GM12874 (cell line): ENCODE measurements around the gene FSIP1.

Experiments
- TF ChIP-seq, protein P1 (sequence below): IDR thresholded peaks from 2 replicates; pipeline ENCODE4 v1.5.1; 2011; ENCODE audit warnings: low read depth, mild to moderate bottlenecking, control low read depth, low read length, moderate library complexity; ENCODE audit not compliant: insufficient read depth

The FSIP1 gene

DNA sequence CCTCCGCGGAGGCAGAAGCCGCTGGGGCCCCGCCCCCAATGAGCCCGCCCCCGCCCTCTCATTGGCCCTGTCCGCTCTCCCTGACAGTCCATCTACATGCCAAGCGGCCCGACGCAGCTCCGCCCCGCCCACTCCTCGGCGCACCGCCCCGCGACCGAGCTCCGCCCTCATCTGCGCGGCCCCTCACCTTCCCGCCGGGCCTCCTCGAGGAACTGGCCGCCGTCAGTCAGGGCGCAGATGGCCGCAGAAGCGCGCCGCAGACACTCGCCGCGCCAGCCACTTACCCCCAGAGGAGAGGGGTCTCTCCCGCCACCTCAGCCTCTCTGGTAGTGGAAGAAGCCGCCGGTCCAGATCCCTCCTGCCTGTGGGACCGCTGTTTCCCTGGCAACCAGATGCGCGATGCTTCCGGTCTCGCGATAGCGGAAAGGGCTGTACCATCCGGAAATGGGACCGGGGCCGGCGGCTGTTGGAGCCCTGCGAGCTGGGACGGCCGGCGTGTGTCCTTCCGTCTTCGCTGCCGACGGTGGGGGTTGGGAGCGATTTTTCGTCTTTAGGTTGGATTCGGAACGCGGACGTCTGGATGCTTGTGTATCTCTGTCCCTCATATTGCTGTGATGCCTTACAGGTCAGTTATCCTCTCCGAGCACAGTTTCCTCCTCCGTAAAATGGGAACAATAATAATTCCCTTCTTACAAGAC, at the start of gene FSIP1:
TSS of gene FSIP1 (minus strand) at position 401 of the 698 bp plus-strand sequence. CDS start 6,317 bp downstream, outside the sequence.
- TF ChIP-seq, protein P1, sequence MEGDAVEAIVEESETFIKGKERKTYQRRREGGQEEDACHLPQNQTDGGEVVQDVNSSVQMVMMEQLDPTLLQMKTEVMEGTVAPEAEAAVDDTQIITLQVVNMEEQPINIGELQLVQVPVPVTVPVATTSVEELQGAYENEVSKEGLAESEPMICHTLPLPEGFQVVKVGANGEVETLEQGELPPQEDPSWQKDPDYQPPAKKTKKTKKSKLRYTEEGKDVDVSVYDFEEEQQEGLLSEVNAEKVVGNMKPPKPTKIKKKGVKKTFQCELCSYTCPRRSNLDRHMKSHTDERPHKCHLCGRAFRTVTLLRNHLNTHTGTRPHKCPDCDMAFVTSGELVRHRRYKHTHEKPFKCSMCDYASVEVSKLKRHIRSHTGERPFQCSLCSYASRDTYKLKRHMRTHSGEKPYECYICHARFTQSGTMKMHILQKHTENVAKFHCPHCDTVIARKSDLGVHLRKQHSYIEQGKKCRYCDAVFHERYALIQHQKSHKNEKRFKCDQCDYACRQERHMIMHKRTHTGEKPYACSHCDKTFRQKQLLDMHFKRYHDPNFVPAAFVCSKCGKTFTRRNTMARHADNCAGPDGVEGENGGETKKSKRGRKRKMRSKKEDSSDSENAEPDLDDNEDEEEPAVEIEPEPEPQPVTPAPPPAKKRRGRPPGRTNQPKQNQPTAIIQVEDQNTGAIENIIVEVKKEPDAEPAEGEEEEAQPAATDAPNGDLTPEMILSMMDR = no peak

DNA sequence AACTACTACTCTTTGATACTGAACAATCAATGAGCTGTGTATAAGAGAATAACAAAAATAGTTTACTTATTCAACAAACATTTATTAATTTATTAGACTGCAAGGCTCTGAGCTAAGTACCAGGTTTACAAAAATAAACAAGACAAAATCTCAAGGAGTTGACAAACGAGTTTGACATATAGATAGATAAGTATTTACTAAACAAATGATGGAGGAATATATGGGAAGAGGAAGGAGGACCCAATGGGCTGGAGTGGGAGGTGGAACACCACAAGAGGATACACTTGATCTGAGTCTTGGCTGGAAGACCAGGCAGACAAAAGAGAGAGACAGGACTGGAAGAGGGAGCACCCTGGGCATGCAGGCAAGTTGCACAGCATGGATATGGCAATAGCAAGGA, 47.5 kb upstream of the FSIP1 start:
- TF ChIP-seq, protein P1 = no peak

DNA sequence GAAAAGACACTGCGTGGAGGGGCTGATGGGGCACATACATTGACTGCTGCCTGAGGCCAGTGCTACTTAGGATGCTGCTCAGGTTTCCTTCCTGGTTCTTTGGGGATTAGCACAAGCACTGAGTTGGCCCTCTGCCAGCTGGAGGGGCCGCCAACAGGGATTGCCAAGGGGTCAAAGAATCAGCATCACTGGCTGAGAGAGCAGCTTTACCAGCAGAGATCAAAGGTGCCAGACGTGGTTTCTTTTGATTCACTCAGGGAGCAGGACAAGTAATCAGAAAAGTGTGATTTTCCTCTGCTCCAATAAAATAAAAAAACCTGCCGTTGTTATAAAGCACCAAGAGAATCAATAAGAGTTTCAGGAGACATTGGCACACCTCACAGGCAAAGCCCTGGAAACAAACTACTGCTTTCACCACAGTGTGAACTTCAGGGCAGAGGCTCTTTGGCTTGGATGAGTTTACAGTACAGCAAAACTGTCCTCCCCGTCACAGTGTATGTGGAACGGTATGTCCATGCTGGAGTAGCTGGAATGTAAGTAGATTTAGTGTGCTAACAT, 45.8 kb upstream of the FSIP1 start:
- TF ChIP-seq, protein P1 = no peak

DNA sequence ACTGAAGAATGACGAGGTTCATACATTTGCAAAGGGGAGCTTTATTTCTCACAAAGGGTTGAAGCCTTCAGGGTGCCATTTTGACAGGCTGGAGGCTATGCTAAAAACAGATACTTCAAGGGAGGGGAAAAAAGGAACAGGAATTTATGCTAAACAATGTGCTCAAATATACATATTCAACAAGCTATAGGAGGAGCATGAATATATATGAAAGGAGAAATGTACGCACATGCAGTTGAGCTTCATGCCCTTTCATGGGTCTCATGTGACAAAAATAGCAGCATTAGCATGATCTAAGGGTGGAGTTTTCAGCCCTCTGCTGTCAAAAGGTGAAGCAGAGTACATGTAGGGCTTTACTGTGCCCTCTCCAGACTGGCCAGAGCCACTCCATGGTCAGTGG, 44.3 kb upstream of the FSIP1 start:
- TF ChIP-seq, protein P1 = no peak

DNA sequence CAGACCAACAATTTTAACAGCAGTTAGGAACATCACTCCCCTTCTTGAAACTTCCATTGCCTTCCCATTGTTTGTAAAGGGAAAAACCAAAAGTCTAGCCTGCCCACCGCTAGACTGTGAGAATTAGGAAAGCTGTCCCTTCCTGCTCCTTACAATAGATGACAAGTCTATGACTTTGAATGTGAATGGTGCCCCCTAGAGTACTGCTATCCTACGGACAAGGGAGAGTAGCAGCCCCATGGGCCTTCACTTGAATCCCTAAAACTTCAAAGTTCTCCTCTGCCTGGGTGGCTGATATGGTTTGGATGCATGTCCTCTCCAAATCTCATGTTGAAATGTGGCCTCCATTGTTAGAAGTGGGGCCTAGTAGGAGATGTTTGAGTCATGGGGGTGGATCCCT, 41.0 kb upstream of the FSIP1 start:
- TF ChIP-seq, protein P1 = no peak

DNA sequence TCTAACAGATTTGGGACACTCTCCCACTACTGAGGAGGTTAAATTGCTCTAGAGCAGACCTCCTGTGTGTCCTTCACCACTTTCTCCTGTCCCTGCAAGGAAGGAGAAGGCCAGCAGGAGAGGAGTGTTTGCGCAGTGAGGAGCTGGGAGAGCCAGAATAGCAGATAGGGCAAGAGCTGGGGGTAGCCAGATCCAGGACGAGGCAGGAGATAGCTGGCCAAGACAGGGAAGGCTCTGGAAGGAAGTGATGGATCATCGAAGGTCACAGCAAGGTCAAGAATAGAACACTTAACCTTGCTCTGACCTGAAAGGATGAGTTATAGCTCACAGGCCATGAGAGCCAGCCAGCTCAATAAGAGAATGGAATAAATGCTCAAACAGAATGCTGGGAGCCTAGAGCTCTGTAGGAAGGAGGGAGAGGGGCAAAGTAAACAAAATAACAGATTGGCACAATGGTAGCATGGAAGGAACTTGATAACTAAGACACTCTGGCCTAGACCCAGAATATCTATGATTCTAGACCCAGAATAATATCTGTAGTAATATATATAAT, 37.5 kb upstream of the FSIP1 start:
- TF ChIP-seq, protein P1 = no peak

DNA sequence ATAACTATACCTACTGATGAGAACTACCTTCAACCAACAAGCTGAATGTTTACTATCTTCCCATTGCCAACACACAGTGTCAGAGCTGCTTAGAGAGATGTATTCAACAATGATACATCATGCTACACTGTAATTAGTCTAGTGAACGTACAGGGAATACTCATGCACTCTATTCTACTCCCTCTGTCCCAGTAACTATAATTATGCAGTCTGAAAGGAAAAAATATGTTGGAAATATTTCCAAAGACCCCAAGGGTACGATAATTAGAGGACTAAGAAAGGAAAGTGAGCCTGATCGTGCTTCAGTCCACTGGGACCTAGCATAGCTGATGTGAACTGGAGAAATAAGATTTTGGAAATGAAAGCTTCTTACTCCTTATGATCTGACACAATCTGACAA, 36.9 kb upstream of the FSIP1 start:
- TF ChIP-seq, protein P1 = no peak
